Left ventricle myocardium inferior (tissue), 1 donor: ENCODE results near the gene EEF1A2. TPM values are rescaled to one million over a fixed set of nuclear protein-coding genes. Genes with fewer than 3 reads are reported as not detected.

ENCODE experiments used
- DNase-seq: peaks from one replicate; pipeline ENCODE4 v3.0.0-alpha.2; 2020
- H3K27ac ChIP-seq: fragments of 200-600 bp; replicated peaks from 2 replicates; pipeline ENCODE4 v1.8.0; 2021
- H3K27me3 ChIP-seq: fragments of 200-600 bp; 2 replicates; pipeline ENCODE4 v1.8.0; 2021; ENCODE audit warnings: low read depth
- H3K36me3 ChIP-seq: fragments of 200-600 bp; 2 replicates; pipeline ENCODE4 v1.8.0; 2021
- H3K4me1 ChIP-seq: fragments of 200-600 bp; 2 replicates; pipeline ENCODE4 v1.8.0; 2021
- H3K4me3 ChIP-seq: fragments of 200-600 bp; 2 replicates; pipeline ENCODE4 v1.8.0; 2021; ENCODE audit warnings: mild to moderate bottlenecking, moderate library complexity
- H3K9me3 ChIP-seq: fragments of 200-600 bp; replicated peaks from 2 replicates; pipeline ENCODE4 v1.8.0; 2021
- intact Hi-C: fragments of 100-400 bp; cut with micrococcal nuclease; formaldehyde crosslinking; loops from one replicate; pipeline ENCODE4 v1.11.0; 2022
- total RNA-seq: library from RNA; stranded (reverse); fragmentation: NEBNext Ultra II Directional; extraction: Animal tissue kit (Norgen Biotek cat#: 25700); gene quantifications from one replicate; pipeline ENCODE4 v1.2.1, GENCODE V29; 2021
- TF ChIP-seq, protein P1 (sequence below): fragments of 200-600 bp; IDR thresholded peaks from 2 replicates; pipeline ENCODE4 v1.8.0; 2021; ENCODE audit warnings: antibody characterized with exemption, mild to moderate bottlenecking, borderline replicate concordance
- donor health status: DM: no; HTN: yes; CAD: no; lungs with severe emphysema.

EEF1A2 gene
- total RNA-seq, 1 donor from 2014 or later, result 1,286 TPM

DNA sequence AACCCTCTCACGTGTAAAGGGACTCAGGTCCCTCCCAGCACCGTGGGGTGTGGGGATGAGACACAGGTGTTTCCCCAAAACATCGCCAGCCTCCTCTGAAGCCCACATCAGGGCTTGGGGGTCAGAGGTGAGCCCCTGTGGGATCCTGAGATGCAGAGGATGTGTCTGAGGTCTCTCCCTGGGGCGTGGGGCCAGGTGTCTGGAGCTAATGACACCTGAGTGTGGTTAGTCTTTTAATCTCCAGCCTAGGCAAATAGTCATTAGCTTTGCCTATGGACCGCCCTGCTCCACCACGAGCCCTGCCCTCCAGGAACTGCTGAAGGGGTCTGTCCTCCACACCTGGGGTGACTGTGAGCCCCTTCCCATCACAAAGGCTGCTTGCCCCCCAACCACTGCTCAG, 46.9 kb upstream of the EEF1A2 start:
- no peaks in the 10 kb centered on the region for H3K36me3 ChIP-seq
- no peak for DNase-seq
- peaks cover 59% of the 10 kb centered on the region for H3K27me3 ChIP-seq
- TF ChIP-seq, protein P1, sequence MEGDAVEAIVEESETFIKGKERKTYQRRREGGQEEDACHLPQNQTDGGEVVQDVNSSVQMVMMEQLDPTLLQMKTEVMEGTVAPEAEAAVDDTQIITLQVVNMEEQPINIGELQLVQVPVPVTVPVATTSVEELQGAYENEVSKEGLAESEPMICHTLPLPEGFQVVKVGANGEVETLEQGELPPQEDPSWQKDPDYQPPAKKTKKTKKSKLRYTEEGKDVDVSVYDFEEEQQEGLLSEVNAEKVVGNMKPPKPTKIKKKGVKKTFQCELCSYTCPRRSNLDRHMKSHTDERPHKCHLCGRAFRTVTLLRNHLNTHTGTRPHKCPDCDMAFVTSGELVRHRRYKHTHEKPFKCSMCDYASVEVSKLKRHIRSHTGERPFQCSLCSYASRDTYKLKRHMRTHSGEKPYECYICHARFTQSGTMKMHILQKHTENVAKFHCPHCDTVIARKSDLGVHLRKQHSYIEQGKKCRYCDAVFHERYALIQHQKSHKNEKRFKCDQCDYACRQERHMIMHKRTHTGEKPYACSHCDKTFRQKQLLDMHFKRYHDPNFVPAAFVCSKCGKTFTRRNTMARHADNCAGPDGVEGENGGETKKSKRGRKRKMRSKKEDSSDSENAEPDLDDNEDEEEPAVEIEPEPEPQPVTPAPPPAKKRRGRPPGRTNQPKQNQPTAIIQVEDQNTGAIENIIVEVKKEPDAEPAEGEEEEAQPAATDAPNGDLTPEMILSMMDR, result no peak
- intact Hi-C loops, result no loop called here
- H3K4me1 ChIP-seq, result no peaks in the 10 kb centered on the region
- no peaks in the 10 kb centered on the region for H3K9me3 ChIP-seq
- no peak overlapping the region for H3K4me3 ChIP-seq
- H3K27ac ChIP-seq, result no peak overlapping the region

DNA sequence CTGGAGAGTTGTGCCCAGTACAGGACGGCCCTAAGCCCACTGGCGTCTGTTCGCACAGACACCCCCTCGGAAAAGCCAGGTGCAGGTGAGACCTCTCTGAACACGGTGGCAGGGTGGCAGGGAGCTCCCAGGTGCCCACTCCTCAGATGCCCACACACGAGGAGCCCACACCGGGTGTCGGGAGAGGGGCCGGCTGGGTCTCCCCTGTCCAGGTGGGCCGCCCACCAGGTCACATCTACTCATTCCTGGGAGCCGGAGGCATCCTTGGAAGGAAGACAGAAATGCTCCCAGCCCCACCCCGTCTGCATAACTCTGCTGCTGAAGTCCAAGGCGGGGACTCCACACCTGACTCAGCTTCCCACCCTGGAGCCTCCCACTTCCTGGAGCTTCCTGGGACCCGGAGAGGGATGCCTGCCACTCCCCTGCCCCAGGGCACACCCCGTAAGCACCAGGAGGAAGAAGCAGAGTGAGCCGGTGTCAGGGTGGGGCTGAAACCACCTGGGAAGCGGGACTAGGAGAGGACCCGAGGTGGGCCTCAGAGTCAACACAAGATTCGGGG, 46.2 kb upstream of the EEF1A2 start:
- Histone ChIP-seq H3K4me1 (no peaks in the 10 kb centered on the region), H3K27ac (no peak overlapping the region), H3K27me3 (peaks cover 51% of the 10 kb centered on the region), H3K9me3 (no peaks in the 10 kb centered on the region), H3K36me3 (no peaks in the 10 kb centered on the region), H3K4me3 (no peak overlapping the region)
- no peak for DNase-seq
- TF ChIP-seq, protein P1, result no peak
- intact Hi-C loops, result no loop called here

DNA sequence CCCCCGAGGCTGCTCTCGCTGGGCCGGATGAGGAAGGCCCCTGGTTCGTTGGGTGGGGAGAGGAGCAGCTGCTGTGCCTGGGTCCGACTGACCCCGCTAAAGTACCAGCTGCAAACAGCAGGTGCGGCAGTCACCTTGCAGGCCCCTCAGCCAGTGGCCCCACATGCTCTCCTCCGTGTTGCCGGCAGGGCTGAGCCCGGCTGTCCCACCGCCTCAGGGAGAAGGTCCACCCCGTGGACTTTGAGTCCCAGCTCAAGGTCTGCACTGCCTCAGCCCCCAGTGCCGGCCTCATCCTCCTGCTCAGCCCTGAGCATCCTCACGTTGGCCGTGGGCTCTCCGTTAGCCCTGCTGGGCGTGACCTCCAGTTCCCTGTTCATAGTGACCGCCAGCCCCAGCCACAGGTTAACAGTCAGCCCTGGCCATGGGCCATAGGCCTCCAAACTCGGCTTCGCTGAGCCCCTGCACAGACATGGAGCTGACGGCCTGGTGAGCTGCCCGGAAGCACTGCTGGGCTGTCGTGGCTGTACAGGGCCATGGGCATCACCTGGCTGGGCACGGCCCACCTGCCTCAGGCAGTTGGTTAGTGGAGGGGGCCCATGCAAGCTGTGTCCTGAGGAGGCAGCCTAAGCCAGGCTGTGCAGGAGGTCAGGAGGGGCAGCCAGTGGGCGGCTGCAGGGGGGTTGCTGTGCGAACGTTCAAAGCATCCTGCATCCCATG, 45.5 kb upstream of the EEF1A2 start:
- H3K27ac ChIP-seq, result no peak overlapping the region
- H3K4me1 ChIP-seq, result no peaks in the 10 kb centered on the region
- no peak for DNase-seq
- TF ChIP-seq, protein P1, result no peak
- H3K9me3 ChIP-seq, result no peaks in the 10 kb centered on the region
- H3K27me3 ChIP-seq, result peaks cover 45% of the 10 kb centered on the region
- H3K4me3 ChIP-seq, result no peak overlapping the region
- intact Hi-C loops, result no loop called here
- no peaks in the 10 kb centered on the region for H3K36me3 ChIP-seq

DNA sequence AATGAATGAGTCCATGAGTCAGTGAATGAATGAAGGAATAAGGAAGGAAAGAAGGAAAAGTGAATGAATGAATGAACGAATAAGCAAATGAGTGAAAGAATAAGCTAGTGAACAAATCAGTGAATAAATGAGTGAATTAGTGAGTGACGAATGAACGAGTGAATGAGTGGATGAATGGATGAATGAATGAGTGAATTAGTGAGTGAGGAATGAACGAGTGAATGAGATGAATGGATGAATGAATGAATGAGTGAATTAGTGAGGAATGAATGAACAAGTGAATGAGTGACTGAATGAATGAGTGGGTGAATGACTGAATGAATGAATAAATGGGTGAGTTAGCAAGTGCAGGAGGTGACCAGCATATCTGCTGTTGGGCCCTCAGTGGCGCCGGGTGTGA, 44.9 kb upstream of the EEF1A2 start:
- Histone ChIP-seq H3K27me3 (peaks cover 40% of the 10 kb centered on the region), H3K27ac (no peak overlapping the region), H3K4me3 (no peak overlapping the region), H3K36me3 (no peaks in the 10 kb centered on the region), H3K4me1 (peaks cover under 1% of the 10 kb centered on the region), H3K9me3 (no peaks in the 10 kb centered on the region)
- no peak for DNase-seq
- intact Hi-C loops, result no loop called here
- TF ChIP-seq, protein P1, result no peak

DNA sequence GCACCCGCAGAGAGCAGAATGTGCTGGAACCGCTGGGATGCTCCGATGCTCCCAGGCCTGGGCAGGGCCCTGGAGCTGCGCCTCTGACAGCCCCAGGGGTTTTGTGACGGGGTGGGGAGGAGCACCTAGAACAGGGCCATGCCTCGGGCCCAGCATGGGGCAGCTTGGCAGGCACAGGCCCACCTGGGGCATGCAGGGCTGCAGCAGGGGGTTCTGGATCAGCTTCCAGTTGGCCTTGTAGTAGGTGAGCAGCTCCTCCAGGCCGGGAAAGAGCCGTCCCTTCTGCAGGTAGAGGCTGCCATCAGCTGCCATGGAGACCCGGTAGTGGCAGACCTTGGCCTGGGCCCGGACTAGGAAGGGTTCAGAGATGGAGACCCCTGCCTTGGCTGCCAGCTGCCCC, 44.2 kb upstream of the EEF1A2 start:
- no peaks in the 10 kb centered on the region for H3K9me3 ChIP-seq
- intact Hi-C loops, result no loop called here
- peaks cover 6% of the 10 kb centered on the region for H3K4me1 ChIP-seq
- no peaks in the 10 kb centered on the region for H3K36me3 ChIP-seq
- peaks cover 34% of the 10 kb centered on the region for H3K27me3 ChIP-seq
- no peak overlapping the region for H3K27ac ChIP-seq
- no peak overlapping the region for H3K4me3 ChIP-seq
- TF ChIP-seq, protein P1, result no peak
- DNase-seq, result no peak
